ENCODE results near the gene SIX1.

SIX1 gene

DNA sequence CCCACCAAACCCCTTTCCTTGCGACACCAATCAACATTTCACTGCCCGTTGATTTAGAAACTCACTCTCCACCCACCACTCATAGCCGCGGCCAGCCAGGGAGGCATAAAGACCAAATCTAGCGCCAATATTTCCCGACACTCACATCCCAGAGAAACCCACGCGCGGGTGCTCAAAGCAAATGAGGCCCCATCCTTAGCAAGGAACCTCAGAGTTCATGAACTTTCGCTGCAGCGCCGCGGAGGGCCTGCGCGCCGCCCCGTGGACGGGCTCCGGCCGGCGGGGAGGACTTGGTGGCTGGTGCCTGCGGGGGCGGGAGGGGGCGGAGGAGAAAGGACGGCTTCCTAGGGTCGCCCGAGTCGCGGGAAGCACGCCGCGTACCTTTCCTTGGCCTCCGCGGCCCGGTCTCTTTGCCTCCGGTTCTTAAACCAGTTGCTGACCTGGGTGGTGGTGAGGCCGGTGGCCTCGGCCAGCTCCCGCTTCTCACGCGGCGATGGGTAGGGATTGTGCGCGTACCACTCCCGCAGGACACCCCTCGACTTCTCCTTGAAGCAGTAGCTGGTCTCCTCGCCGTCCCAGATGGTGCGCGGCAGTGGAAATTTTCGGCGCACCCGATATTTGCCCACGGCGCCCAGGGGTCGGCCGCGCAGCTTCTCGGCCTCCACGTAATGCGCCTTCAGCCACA lies 886 bp downstream of the SIX1 start:
- no peak overlapping the region for H3K27ac ChIP-seq (ENCODE audit: low read depth in 2 of 2, low read length in 2 of 2)
- H3K4me1 ChIP-seq (ENCODE audit: control insufficient read depth in 2 of 2, insufficient read depth in 2 of 2, low read length in 2 of 2): peaks cover 21% of the 10 kb centered on the region in 2 donors
- H3K4me3 ChIP-seq (ENCODE audit: low read length in 2 of 2): peak overlapping the region in 1 of 2 donors; percentile 65
- no peaks in the 10 kb centered on the region for H3K36me3 ChIP-seq (ENCODE audit: control insufficient read depth in 2 of 2, insufficient read depth in 2 of 2, low read length in 2 of 2)
- no peak overlapping the region for H3K9ac ChIP-seq (ENCODE audit: low read depth in 1 of 2, low read length in 2 of 2)
- peaks cover 79 to 97% of the 10 kb centered on the region in 2 donors for H3K27me3 ChIP-seq (ENCODE audit: control insufficient read depth in 2 of 2, insufficient read depth in 2 of 2, low read length in 2 of 2)
- no peaks in the 10 kb centered on the region for H3K9me3 ChIP-seq (ENCODE audit: control insufficient read depth in 2 of 2, low read length in 2 of 2)

DNA sequence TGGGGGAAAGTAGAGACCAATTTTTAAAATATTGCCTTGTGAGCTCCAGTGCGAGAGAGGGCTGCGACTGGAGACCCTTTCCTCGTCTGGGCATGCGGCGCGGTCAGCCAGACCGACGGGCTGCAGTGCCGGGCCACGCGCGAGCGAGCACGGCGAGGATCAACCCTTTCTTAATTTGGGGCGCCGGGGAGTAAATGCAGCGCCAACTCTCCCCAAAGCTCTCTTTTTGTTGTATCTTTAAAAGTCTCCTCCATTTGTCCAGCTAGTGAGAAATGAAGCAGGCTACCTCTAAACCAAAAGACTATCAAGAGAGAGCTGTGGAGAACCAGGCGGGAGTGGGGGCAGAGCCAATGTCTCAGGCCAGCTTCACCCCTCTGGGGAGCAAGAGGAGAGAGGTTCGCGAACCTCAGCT lies 1.4 kb downstream of the SIX1 start:
- no peak overlapping the region for H3K9ac ChIP-seq (ENCODE audit: low read depth in 1 of 2, low read length in 2 of 2)
- peaks cover 81 to 95% of the 10 kb centered on the region in 2 donors for H3K27me3 ChIP-seq (ENCODE audit: control insufficient read depth in 2 of 2, insufficient read depth in 2 of 2, low read length in 2 of 2)
- no peaks in the 10 kb centered on the region for H3K36me3 ChIP-seq (ENCODE audit: control insufficient read depth in 2 of 2, insufficient read depth in 2 of 2, low read length in 2 of 2)
- no peak overlapping the region for H3K4me3 ChIP-seq (ENCODE audit: low read length in 2 of 2)
- peaks cover 22% of the 10 kb centered on the region in 2 donors for H3K4me1 ChIP-seq (ENCODE audit: control insufficient read depth in 2 of 2, insufficient read depth in 2 of 2, low read length in 2 of 2)
- H3K9me3 ChIP-seq (ENCODE audit: control insufficient read depth in 2 of 2, low read length in 2 of 2): no peaks in the 10 kb centered on the region
- H3K27ac ChIP-seq (ENCODE audit: low read depth in 2 of 2, low read length in 2 of 2): no peak overlapping the region

DNA sequence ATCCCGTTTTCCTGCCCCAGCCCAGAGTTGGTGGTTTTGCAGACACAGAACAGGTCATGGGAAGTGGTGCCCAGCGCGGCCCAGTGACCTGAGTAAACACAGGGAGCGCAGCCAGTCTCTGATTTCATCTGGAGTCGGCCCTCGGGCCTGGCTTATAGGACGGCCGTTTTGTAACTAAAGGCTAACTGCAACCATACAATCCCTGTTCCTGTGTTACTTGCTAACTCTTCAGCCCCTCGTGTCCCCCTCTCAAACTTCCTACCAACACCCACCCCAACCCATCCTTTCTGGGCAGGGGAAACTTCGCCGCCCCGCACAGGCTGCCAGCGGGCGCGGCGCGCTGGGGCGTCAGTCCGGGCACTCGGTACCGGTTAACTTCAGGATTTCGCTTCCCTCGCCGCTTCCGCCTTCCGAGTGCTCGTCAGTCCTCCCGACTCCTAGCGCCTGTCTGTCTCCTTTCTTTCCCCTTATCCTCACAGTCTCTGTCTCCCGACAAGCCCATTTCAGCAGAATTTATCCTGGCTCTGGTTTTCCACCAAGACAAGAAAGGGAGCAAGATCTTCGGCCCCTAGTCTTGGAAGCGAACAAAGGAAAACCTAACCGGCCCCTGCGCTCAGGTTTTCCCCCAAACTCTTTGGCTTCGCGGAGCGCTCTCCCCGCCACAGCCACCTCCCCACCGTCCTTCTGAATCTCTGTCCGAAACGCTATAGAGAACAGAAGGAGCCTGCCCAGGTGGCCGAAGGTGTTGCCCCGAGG lies 2.0 kb downstream of the SIX1 start:
- H3K36me3 ChIP-seq (ENCODE audit: control insufficient read depth in 2 of 2, insufficient read depth in 2 of 2, low read length in 2 of 2): no peaks in the 10 kb centered on the region
- peaks cover 25% of the 10 kb centered on the region in 2 donors for H3K4me1 ChIP-seq (ENCODE audit: control insufficient read depth in 2 of 2, insufficient read depth in 2 of 2, low read length in 2 of 2)
- H3K9me3 ChIP-seq (ENCODE audit: control insufficient read depth in 2 of 2, low read length in 2 of 2): no peaks in the 10 kb centered on the region
- no peak overlapping the region for H3K9ac ChIP-seq (ENCODE audit: low read depth in 1 of 2, low read length in 2 of 2)
- peak overlapping the region in 1 of 2 donors; percentile 19 for H3K4me3 ChIP-seq (ENCODE audit: low read length in 2 of 2)
- H3K27ac ChIP-seq (ENCODE audit: low read depth in 2 of 2, low read length in 2 of 2): no peak overlapping the region
- H3K27me3 ChIP-seq (ENCODE audit: control insufficient read depth in 2 of 2, insufficient read depth in 2 of 2, low read length in 2 of 2): peaks cover 81 to 95% of the 10 kb centered on the region in 2 donors

DNA sequence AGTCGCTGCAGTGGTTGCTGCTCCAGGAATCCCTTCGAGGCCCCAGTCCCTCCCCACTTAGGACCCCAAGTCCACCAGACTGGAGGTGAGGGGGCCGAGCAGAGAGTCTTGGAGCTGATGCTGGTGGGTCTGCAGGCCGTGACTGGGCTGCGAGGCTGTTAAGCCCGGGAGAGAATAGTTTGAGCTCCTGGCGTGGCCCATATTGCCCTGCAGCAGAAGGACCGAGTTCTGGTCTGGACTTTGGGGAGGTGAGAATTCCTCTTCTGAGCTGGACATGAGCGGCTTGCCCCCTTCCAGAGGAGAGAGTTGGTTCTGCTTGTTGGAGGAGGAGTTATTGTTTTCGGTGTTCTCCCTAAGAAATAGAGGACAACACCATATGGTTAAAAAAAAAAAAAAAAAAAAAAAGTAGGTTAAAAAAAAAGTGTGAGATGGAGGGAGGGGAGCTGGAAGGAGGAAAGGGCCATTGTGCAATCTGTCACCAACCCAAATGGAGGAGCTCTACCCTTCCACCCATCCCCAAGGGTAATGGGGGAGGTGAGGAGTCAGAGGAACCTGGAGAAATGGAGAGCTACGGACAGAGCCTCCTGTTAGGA lies 3.0 kb downstream of the SIX1 start:
- Histone ChIP-seq H3K36me3 (ENCODE audit: control insufficient read depth in 2 of 2, insufficient read depth in 2 of 2, low read length in 2 of 2) (no peaks in the 10 kb centered on the region), H3K9ac (ENCODE audit: low read depth in 1 of 2, low read length in 2 of 2) (no peak overlapping the region), H3K4me3 (ENCODE audit: low read length in 2 of 2) (no peak overlapping the region), H3K9me3 (ENCODE audit: control insufficient read depth in 2 of 2, low read length in 2 of 2) (no peaks in the 10 kb centered on the region), H3K27me3 (ENCODE audit: control insufficient read depth in 2 of 2, insufficient read depth in 2 of 2, low read length in 2 of 2) (peaks cover 81 to 95% of the 10 kb centered on the region in 2 donors), H3K4me1 (ENCODE audit: control insufficient read depth in 2 of 2, insufficient read depth in 2 of 2, low read length in 2 of 2) (peaks cover 25% of the 10 kb centered on the region in 2 donors), H3K27ac (ENCODE audit: low read depth in 2 of 2, low read length in 2 of 2) (no peak overlapping the region)

DNA sequence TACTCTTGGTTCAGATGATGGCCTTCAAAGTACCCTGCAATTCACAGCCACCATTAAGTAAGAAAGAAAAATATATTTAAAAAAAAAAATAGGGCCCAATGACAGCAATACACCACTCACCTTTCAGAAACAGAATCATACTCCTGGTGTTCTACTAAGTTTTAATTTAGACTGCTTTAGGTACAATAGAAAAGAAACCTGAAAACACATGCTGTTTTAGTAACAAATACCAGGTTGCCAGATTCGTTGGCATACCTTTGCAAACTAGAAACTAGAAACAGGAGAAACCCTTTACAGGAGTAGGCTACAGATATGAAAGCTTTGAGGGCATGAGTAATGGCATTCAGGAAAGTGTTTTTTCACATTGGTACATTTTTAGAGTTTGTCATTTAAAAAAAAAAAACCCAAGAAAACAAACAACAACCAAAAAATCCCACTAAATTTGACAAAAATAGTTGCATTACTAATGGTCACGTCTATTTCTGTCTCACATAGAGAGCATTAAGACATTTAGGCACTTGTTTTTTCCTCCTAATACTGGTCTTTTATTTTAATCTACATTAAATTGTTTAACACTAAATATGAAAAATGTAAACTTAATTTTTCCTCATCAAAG lies 4.0 kb downstream of the SIX1 start:
- no peak overlapping the region for H3K4me3 ChIP-seq (ENCODE audit: low read length in 2 of 2)
- peaks cover 82 to 95% of the 10 kb centered on the region in 2 donors for H3K27me3 ChIP-seq (ENCODE audit: control insufficient read depth in 2 of 2, insufficient read depth in 2 of 2, low read length in 2 of 2)
- H3K36me3 ChIP-seq (ENCODE audit: control insufficient read depth in 2 of 2, insufficient read depth in 2 of 2, low read length in 2 of 2): no peaks in the 10 kb centered on the region
- H3K27ac ChIP-seq (ENCODE audit: low read depth in 2 of 2, low read length in 2 of 2): no peak overlapping the region
- no peak overlapping the region for H3K9ac ChIP-seq (ENCODE audit: low read depth in 1 of 2, low read length in 2 of 2)
- peaks cover 25% of the 10 kb centered on the region in 2 donors for H3K4me1 ChIP-seq (ENCODE audit: control insufficient read depth in 2 of 2, insufficient read depth in 2 of 2, low read length in 2 of 2)
- no peaks in the 10 kb centered on the region for H3K9me3 ChIP-seq (ENCODE audit: control insufficient read depth in 2 of 2, low read length in 2 of 2)

DNA sequence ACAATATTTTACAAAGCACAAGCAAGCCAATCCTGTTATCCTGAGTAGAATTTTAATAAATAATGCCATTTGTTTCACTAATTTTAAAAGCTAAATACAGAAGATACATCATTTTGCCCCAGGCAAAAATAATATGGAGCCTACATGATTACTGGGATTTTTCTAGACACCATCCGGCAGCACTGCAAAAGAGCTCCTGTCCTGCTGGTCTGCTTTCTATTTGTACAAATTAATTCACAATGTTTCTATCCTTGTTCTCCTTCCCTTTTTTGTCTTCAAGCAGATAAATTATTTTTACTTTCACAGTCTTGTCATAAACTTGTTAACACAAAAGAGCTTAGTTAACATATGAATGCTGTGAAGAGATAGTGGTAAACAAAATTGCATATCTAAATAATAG lies 4.6 kb downstream of the SIX1 start:
- Histone ChIP-seq H3K9ac (ENCODE audit: low read depth in 1 of 2, low read length in 2 of 2) (no peak overlapping the region), H3K27ac (ENCODE audit: low read depth in 2 of 2, low read length in 2 of 2) (no peak overlapping the region), H3K27me3 (ENCODE audit: control insufficient read depth in 2 of 2, insufficient read depth in 2 of 2, low read length in 2 of 2) (peaks cover 76 to 93% of the 10 kb centered on the region in 2 donors), H3K9me3 (ENCODE audit: control insufficient read depth in 2 of 2, low read length in 2 of 2) (no peaks in the 10 kb centered on the region), H3K4me1 (ENCODE audit: control insufficient read depth in 2 of 2, insufficient read depth in 2 of 2, low read length in 2 of 2) (peaks cover 23 to 25% of the 10 kb centered on the region in 2 donors), H3K4me3 (ENCODE audit: low read length in 2 of 2) (no peak overlapping the region), H3K36me3 (ENCODE audit: control insufficient read depth in 2 of 2, insufficient read depth in 2 of 2, low read length in 2 of 2) (no peaks in the 10 kb centered on the region)

DNA sequence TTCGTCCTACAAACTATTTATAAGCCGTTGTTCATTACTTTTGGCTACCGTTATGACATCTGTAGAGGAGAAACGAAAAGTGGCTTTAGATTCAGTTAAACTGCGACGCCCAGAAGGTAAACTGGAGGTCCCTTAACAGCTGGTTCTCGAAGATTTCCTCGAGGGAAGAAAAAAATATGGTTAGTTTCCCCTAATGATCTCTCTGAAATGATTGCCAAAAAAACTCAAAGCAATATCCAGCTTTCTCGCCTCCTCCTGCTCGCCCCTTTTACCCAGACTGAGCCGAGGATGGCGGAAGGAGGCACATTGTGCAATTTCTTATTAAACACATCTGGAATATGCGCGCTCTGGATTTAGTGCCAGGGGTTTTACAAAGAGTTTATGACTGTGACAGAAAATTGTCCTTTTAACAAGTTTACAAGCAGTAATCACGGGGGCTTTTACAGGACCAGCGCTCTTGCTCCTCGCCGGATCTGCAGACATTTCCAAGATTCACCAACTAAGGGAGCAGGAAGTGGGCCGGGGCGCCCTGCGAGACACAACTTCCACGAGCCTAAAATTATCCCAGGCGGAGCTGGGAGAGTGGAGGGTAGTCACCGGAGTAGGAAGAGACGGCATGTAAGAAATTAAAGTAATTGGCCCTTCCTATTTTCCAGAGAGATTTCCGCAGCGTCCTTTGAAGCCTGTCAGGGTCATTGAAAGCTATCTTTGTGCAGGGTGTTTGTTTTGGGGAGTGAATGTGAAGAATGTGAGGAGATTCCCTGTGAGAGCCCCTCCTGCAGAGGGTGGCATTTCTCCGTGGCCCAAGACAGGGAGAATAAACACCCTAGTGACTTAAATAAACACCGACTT lies 5.6 kb downstream of the SIX1 start:
- H3K27ac ChIP-seq (ENCODE audit: low read depth in 2 of 2, low read length in 2 of 2): no peak overlapping the region
- H3K4me3 ChIP-seq (ENCODE audit: low read length in 2 of 2): no peak overlapping the region

DNA sequence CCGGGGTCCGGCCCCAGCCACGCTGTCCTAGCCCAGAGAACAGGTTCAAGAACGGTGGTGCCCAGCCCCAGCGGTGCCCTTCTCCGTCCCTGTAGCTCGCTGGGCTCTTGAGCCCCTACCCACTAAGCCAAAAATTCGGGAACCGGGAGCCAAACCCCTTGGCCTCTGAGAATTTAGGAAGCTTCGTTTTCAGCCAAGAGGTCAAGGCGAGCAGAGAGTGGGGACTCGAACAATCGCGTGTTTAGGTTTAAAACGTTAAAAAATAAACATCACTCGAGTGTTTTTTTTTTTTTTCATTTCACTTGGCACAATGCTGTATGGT lies 6.2 kb downstream of the SIX1 start:
- no peaks in the 10 kb centered on the region for H3K9me3 ChIP-seq (ENCODE audit: control insufficient read depth in 2 of 2, low read length in 2 of 2)
- no peak overlapping the region for H3K4me3 ChIP-seq (ENCODE audit: low read length in 2 of 2)
- no peak overlapping the region for H3K9ac ChIP-seq (ENCODE audit: low read depth in 1 of 2, low read length in 2 of 2)
- H3K27ac ChIP-seq (ENCODE audit: low read depth in 2 of 2, low read length in 2 of 2): no peak overlapping the region
- peaks cover 81 to 91% of the 10 kb centered on the region in 2 donors for H3K27me3 ChIP-seq (ENCODE audit: control insufficient read depth in 2 of 2, insufficient read depth in 2 of 2, low read length in 2 of 2)
- H3K36me3 ChIP-seq (ENCODE audit: control insufficient read depth in 2 of 2, insufficient read depth in 2 of 2, low read length in 2 of 2): no peaks in the 10 kb centered on the region
- H3K4me1 ChIP-seq (ENCODE audit: control insufficient read depth in 2 of 2, insufficient read depth in 2 of 2, low read length in 2 of 2): peaks cover 8 to 13% of the 10 kb centered on the region in 2 donors

More for the DNA sequence above, 5.6 kb downstream of the SIX1 start:
- H3K9me3 ChIP-seq (ENCODE audit: control insufficient read depth in 2 of 2, low read length in 2 of 2): no peaks in the 10 kb centered on the region
- peaks cover 77 to 91% of the 10 kb centered on the region in 2 donors for H3K27me3 ChIP-seq (ENCODE audit: control insufficient read depth in 2 of 2, insufficient read depth in 2 of 2, low read length in 2 of 2)
- no peak overlapping the region for H3K9ac ChIP-seq (ENCODE audit: low read depth in 1 of 2, low read length in 2 of 2)
- peaks cover 14 to 19% of the 10 kb centered on the region in 2 donors for H3K4me1 ChIP-seq (ENCODE audit: control insufficient read depth in 2 of 2, insufficient read depth in 2 of 2, low read length in 2 of 2)
- H3K36me3 ChIP-seq (ENCODE audit: control insufficient read depth in 2 of 2, insufficient read depth in 2 of 2, low read length in 2 of 2): no peaks in the 10 kb centered on the region

DNA sequence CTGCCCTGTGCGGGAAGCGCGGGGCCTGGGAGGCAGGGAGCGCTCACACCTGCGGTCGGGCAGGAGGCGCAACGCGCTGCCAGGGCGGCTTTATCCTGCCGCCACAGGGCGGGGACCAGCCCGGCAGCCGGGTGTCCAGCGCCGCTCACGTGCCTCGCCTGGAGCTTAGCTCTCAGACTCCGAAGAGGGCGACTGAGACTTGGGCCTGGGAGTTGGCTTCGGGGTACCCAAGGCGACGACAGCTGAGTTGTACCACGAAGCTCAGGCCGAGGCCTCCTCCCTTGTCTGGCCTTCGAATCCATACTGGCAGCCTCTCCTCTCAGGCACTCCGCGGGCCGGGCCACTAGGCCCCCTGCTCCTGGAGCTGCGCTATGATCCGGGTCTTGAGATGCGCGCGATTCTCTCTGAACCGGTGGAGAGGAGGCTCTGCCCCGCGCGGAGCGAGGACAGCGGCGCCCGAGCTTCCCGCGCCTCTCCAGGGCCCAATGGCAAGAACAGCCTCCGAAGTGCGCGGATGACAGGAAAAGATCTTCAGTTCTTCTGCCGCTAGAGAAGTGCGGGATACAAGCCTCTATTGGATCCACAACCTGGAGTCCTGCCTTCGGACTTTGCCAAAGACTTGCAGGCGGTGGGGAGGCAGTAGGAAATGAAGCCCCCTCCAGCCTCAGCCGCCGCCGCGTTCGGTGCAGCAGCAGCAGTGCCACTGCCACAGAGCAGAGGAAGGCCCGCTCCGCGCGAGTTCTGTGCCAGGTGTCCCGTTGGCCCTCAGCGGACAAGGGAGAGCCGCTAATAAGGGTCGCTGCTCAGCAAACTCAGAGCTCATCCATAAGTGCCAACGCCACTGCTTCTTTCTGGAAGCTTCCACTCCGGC lies 6.8 kb downstream of the SIX1 start:
- no peaks in the 10 kb centered on the region for H3K9me3 ChIP-seq (ENCODE audit: control insufficient read depth in 2 of 2, low read length in 2 of 2)
- no peaks in the 10 kb centered on the region for H3K36me3 ChIP-seq (ENCODE audit: control insufficient read depth in 2 of 2, insufficient read depth in 2 of 2, low read length in 2 of 2)
- peaks cover 80 to 90% of the 10 kb centered on the region in 2 donors for H3K27me3 ChIP-seq (ENCODE audit: control insufficient read depth in 2 of 2, insufficient read depth in 2 of 2, low read length in 2 of 2)
- no peak overlapping the region for H3K9ac ChIP-seq (ENCODE audit: low read depth in 1 of 2, low read length in 2 of 2)
- H3K4me3 ChIP-seq (ENCODE audit: low read length in 2 of 2): no peak overlapping the region
- no peak overlapping the region for H3K27ac ChIP-seq (ENCODE audit: low read depth in 2 of 2, low read length in 2 of 2)
- peaks cover 8 to 11% of the 10 kb centered on the region in 2 donors for H3K4me1 ChIP-seq (ENCODE audit: control insufficient read depth in 2 of 2, insufficient read depth in 2 of 2, low read length in 2 of 2)
